ENCODE results near the gene EDC4.

The EDC4 gene

DNA sequence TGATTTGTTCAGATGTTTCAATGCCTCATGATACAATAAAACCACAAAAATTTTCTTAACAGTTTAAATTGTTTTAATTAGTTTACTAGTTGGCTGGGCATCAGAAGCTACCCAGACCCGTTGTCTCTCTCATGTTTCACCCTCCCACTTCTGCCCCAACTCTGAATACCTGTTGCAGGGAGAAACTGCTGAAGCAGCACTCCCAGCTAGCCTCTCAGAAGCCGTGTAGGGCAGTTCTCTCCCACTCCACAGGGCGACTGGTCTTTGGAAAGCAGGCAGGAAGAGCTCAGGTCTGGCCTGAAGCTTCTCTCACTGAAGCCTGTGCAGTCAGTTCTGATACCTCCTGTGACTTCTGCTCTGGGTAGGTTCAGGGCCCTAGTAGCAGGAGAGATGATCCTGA lies 1.6 kb upstream of the EDC4 start:
- H3K4me3 Mint-ChIP-seq, result peak overlapping the region; percentile 21 to 97 (median 96)
- TF ChIP-seq, protein P1, sequence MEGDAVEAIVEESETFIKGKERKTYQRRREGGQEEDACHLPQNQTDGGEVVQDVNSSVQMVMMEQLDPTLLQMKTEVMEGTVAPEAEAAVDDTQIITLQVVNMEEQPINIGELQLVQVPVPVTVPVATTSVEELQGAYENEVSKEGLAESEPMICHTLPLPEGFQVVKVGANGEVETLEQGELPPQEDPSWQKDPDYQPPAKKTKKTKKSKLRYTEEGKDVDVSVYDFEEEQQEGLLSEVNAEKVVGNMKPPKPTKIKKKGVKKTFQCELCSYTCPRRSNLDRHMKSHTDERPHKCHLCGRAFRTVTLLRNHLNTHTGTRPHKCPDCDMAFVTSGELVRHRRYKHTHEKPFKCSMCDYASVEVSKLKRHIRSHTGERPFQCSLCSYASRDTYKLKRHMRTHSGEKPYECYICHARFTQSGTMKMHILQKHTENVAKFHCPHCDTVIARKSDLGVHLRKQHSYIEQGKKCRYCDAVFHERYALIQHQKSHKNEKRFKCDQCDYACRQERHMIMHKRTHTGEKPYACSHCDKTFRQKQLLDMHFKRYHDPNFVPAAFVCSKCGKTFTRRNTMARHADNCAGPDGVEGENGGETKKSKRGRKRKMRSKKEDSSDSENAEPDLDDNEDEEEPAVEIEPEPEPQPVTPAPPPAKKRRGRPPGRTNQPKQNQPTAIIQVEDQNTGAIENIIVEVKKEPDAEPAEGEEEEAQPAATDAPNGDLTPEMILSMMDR (IDR thresholded peaks at IDR 0.05; ENCODE audit: unreplicated experiment in 3 of 3), result no peak
- H3K4me1 Mint-ChIP-seq, result peaks cover 22% of the 10 kb centered on the region
- H3K27ac Mint-ChIP-seq, result peak overlapping the region in 1 of 3 experiments; percentile 68
- H3K27me3 Mint-ChIP-seq (ENCODE audit: low read depth), result no peaks in the 10 kb centered on the region
- H3K36me3 Mint-ChIP-seq (ENCODE audit: low read depth), result peaks cover 30% of the 10 kb centered on the region
- H3K9me3 Mint-ChIP-seq, result no peaks in the 10 kb centered on the region

DNA sequence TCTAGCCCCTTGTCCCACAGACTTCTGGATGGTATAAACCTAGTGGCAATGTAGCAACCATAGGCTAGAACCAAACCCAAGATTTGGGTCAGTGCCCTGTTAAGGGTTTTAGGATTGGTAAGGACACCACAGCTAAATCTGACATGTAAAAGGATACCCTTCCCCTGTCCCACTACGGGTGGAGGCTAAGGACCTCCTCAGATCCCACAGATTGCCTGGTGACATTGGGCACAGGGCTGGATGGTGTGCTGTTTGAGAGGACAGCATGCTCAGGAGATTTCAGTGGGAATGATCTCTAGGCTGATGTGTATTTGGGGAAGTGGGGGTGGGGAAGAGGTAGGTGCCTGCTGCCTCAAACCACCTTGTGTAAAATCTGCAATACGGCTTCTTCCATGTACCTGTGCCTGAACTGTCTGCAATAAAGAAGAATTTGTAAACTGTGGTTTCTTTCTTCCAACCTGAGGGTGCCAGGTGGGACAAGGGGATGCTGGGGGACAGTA lies 671 bp upstream of the EDC4 start:
- Mint-ChIP-seq H3K27me3 (ENCODE audit: low read depth) (no peaks in the 10 kb centered on the region), H3K9me3 (no peaks in the 10 kb centered on the region), H3K4me3 (peak overlapping the region; percentile 91 to 97 (median 96)), H3K27ac (peak overlapping the region; percentile 17 to 68 (median 52)), H3K4me1 (peaks cover 22% of the 10 kb centered on the region), H3K36me3 (ENCODE audit: low read depth) (peaks cover 29% of the 10 kb centered on the region)
- TF ChIP-seq, protein P1 (IDR thresholded peaks at IDR 0.05; ENCODE audit: unreplicated experiment in 3 of 3), result no peak

DNA sequence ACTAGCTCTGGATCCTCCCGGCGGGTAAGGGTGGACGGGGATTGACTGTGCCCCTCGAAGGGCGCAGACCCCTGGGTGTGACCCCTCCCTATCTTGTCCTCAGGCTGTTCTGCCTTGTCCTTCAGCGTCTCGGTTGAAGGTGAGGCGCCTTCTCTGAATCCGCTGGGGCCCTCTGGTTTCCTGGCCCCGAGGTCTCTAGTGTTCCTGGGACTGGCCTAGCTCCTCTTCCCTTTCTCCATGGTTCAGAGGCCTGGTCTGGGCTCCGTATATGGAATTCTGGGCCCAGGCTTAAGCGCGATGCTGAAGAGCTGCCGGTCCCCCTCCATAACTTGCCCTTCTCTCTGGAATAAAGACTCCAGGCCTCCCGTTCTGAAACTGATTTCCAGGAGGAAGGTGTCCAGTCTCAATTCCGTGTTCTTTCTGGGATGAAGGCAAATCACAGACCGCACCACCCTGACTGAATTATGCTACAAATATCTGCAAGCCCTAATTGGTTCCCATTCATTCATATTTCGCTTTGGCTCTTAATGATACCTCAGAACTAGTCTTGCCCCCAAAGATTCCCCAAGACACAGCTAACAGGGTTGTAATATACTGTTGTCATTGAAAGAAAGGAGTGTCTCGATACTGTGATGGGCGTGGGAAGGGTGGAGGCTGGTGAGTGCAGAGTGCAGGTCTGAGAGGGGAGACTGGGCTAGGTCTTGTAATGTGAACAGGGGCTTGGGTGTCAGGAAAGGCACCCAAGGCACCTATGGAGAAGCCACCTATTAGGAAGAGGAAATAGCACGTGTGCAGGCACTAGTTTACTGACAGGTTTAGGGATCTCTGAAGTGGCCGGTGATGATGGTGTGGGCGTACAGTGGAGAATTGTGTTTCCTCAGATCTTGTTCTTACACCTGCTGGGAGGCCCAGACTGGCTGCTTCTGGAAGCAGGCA lies 851 bp downstream of the EDC4 start:
- Mint-ChIP-seq H3K4me3 (peak overlapping the region; percentile 91 to 97 (median 96)), H3K4me1 (peaks cover 22% of the 10 kb centered on the region), H3K27me3 (ENCODE audit: low read depth) (no peaks in the 10 kb centered on the region), H3K27ac (peak overlapping the region; percentile 80 to 96 (median 85)), H3K9me3 (no peaks in the 10 kb centered on the region), H3K36me3 (ENCODE audit: low read depth) (peaks cover 32% of the 10 kb centered on the region)
- TF ChIP-seq, protein P1 (IDR thresholded peaks at IDR 0.05; ENCODE audit: unreplicated experiment in 3 of 3), result no peak

DNA sequence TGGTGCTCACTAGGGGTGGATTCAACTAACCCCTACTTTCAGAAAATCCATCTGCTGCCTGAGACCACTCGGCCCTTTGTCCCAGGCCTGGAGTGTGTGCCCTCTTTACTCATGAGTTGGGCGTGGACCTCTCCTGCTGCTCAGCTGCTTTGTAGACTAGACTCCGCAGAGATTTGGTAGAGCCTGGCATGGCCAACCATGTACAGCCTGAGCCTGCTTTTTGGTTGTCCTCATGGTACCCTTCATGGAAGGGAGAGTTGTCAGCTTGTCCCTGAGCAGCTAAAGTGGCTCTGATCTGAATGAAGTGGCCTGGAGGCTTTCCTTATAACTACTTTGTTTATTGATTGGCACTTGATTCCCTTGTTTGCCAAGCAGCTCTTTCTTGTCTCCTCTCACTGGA lies 1.5 kb downstream of the EDC4 start:
- TF ChIP-seq, protein P1 (IDR thresholded peaks at IDR 0.05; ENCODE audit: unreplicated experiment in 3 of 3), result no peak
- Mint-ChIP-seq H3K27ac (peak overlapping the region; percentile 80 to 96 (median 85)), H3K36me3 (ENCODE audit: low read depth) (peaks cover 39% of the 10 kb centered on the region), H3K9me3 (no peaks in the 10 kb centered on the region), H3K4me3 (peak overlapping the region; percentile 91 to 97 (median 96)), H3K27me3 (ENCODE audit: low read depth) (no peaks in the 10 kb centered on the region), H3K4me1 (peaks cover 22% of the 10 kb centered on the region)

DNA sequence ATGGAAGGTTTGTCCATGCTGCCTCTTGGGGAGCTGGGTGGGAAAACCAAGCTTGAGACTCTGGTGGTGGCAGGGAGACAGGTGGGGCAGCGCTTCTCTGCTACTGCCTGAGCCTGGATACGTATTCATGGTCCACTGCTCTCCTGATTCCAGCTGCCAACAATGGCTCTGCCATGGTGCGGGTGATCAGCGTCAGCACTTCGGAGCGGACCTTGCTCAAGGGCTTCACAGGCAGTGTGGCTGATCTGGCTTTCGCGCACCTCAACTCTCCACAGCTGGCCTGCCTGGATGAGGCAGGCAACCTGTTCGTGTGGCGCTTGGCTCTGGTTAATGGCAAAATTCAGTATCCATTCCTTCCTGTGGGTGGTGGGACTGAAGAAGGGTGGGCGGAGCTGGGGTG lies 4.2 kb downstream of the EDC4 start:
- Mint-ChIP-seq H3K4me1 (peaks cover 32% of the 10 kb centered on the region), H3K27me3 (ENCODE audit: low read depth) (no peaks in the 10 kb centered on the region), H3K27ac (no peak overlapping the region), H3K36me3 (ENCODE audit: low read depth) (peaks cover 41% of the 10 kb centered on the region), H3K4me3 (no peak overlapping the region), H3K9me3 (no peaks in the 10 kb centered on the region)
- TF ChIP-seq, protein P1 (IDR thresholded peaks at IDR 0.05; ENCODE audit: unreplicated experiment in 3 of 3), result no peak

Data from nephron (organoid).